Keratinocyte (primary cell): ENCODE measurements around the gene CTPS2. TPM values are rescaled to one million over a fixed set of nuclear protein-coding genes. Genes with fewer than 3 reads are reported as not detected.

Source experiments
- DNase-seq: peaks from one replicate; pipeline ENCODE4 v3.0.0-alpha.2; 2011; ENCODE audit warnings: low read depth, missing footprints, low spot score
- FAIRE-seq: peaks from 2 replicates; lab custom pipeline; 2011; peaks lifted over from hg19 to GRCh38; lab: Jason Lieb, UNC
- H2AFZ ChIP-seq: 2 replicates; pipeline ENCODE4 v1.6.0; 2012; ENCODE audit warnings: low read length, control low read depth, inconsistent platforms; ENCODE audit not compliant: control insufficient read depth
- H3K27ac ChIP-seq: 2 replicates; pipeline ENCODE4 v1.5.1; 2011; ENCODE audit warnings: low read length; ENCODE audit not compliant: control insufficient read depth, insufficient read depth
- H3K27me3 ChIP-seq: 3 replicates; pipeline ENCODE4 v1.6.0; 2011; ENCODE audit warnings: low read length; ENCODE audit not compliant: control insufficient read depth, insufficient read depth; ENCODE audit errors: extremely low read depth
- H3K36me3 ChIP-seq, 2 experiments: 2 replicates in 1 of 2; 3 replicates in 1 of 2; pipeline ENCODE4 v1.5.1; 2011; ENCODE audit warnings: low read length in 2 of 2, mild to moderate bottlenecking in 1 of 2; ENCODE audit not compliant: control insufficient read depth in 2 of 2, insufficient read depth in 2 of 2; ENCODE audit errors: extremely low read depth in 1 of 2
- H3K4me1 ChIP-seq: 3 replicates; pipeline ENCODE4 v1.5.1; 2011; ENCODE audit warnings: low read length; ENCODE audit not compliant: control insufficient read depth, insufficient read depth; ENCODE audit errors: extremely low read depth
- H3K4me2 ChIP-seq: 3 replicates; pipeline ENCODE4 v1.6.0; 2011; ENCODE audit warnings: low read depth, low read length; ENCODE audit not compliant: control insufficient read depth, insufficient read depth; ENCODE audit errors: extremely low read depth
- H3K4me3 ChIP-seq, 3 experiments: fragments of 200-600 bp in 1 of 3; sonication (generic) in 1 of 3; 2 replicates in 2 of 3; 3 replicates in 1 of 3; pipeline ENCODE4 v1.5.1; 2011 to 2016; ENCODE audit warnings: low read length in 3 of 3, mild to moderate bottlenecking in 3 of 3, control low read depth in 2 of 3, inconsistent platforms in 1 of 3, low read depth in 1 of 3, mixed read lengths in 1 of 3, mixed run types in 1 of 3, moderate library complexity in 1 of 3; ENCODE audit not compliant: control insufficient read depth in 2 of 3, insufficient read depth in 2 of 3; ENCODE audit errors: extremely low read depth in 1 of 3
- H3K79me2 ChIP-seq: 2 replicates; pipeline ENCODE4 v1.6.0; 2012; ENCODE audit warnings: low read length; ENCODE audit not compliant: control insufficient read depth, insufficient read depth
- H3K9ac ChIP-seq: 3 replicates; pipeline ENCODE4 v1.6.0; 2011; ENCODE audit warnings: low read length; ENCODE audit not compliant: control insufficient read depth, insufficient read depth; ENCODE audit errors: extremely low read depth
- H3K9me1 ChIP-seq: 3 replicates; pipeline ENCODE4 v1.6.0; 2011; ENCODE audit warnings: low read length; ENCODE audit not compliant: control insufficient read depth, insufficient read depth; ENCODE audit errors: extremely low read depth
- H3K9me3 ChIP-seq: 2 replicates; pipeline ENCODE4 v1.5.1; 2012; ENCODE audit warnings: low read depth, low read length; ENCODE audit not compliant: control insufficient read depth
- H4K20me1 ChIP-seq: 3 replicates; pipeline ENCODE4 v1.6.0; 2011; ENCODE audit warnings: low read length; ENCODE audit not compliant: control insufficient read depth, insufficient read depth; ENCODE audit errors: extremely low read depth
- EZH2 ChIP-seq: IDR thresholded peaks from one replicate; pipeline ENCODE4 v1.6.1; 2012; ENCODE audit warnings: inconsistent platforms, mild to moderate bottlenecking, low read length, moderate library complexity
- dilution Hi-C: fragments of 300-500 bp; cut with MboI; formaldehyde crosslinking; loops from one replicate; pipeline ENCODE4 v1.7.0; 2020; ENCODE audit warnings: low sequenced_read_pairs; ENCODE audit not compliant: extremely low pct_ligation_motif_present
- polyA plus RNA-seq, 5 experiments: library from polyadenylated mRNA; depleted of rRNA in 3 of 5; stranded (reverse) in 3 of 5; stranded (forward) in 1 of 5; unstranded in 1 of 5; fragments of >200 nt; gene quantifications; 1 replicate in 1 of 5; 2 replicates in 3 of 5; 3 replicates in 1 of 5; pipeline versions ENCODE4 v1.2.1 to v1.2.3, GENCODE V29; 2011 to 2012; ENCODE audit warnings: missing spikeins in 2 of 5, low read depth in 1 of 5, low replicate concordance in 1 of 5
- TF ChIP-seq, protein P1 (sequence below), 3 experiments: IDR thresholded peaks in 1 of 3; conservative IDR thresholded peaks in 1 of 3; optimal IDR thresholded peaks in 1 of 3; 2 replicates in 2 of 3; 3 replicates in 1 of 3; pipeline versions ENCODE3 to v1.5.1; 2011; ENCODE audit warnings: low read length in 3 of 3, mild to moderate bottlenecking in 3 of 3, moderate library complexity in 2 of 3, control low read depth in 1 of 3, inconsistent platforms in 1 of 3; ENCODE audit not compliant: insufficient read depth in 2 of 3; ENCODE audit errors: extremely low read depth in 1 of 3

Gene CTPS2
- polyA plus RNA-seq, 1 donor (not counting 4 experiments of a cell fraction or from before 2014, with no cell fraction given), result 12.3 TPM

DNA sequence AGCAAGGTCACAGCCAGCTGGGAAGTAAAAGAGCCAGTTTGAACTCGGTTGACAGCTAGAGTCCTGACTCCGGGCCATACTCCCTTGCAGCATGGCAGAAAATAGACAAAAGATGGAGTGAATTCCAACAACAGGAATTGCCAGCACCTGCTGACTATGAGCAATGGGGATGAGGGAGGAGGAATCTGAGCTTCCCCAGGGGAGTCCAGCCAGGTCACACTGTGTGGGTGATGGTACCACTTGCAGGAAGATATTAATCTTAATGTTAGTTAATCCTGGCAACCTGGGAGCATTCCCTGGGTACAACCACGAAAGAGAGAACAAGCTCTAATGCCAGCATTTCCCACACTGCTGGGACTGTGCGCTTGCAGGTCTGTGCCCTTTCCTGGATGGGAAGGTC is 110.6 kb downstream of the CTPS2 start:
- Histone ChIP-seq H3K4me2 (no peak overlapping the region), H3K27ac (no peak overlapping the region), H2AFZ (no peak overlapping the region), H3K79me2 (no peaks in the 10 kb centered on the region), H4K20me1 (no peaks in the 10 kb centered on the region), H3K27me3 (no peaks in the 10 kb centered on the region), H3K9me1 (no peaks in the 10 kb centered on the region), H3K9ac (no peak overlapping the region), H3K36me3 (no peaks in the 10 kb centered on the region), H3K9me3 (no peaks in the 10 kb centered on the region), H3K4me1 (no peaks in the 10 kb centered on the region), H3K4me3 (no peak overlapping the region)
- no peak for TF ChIP-seq EZH2
- TF ChIP-seq, protein P1, sequence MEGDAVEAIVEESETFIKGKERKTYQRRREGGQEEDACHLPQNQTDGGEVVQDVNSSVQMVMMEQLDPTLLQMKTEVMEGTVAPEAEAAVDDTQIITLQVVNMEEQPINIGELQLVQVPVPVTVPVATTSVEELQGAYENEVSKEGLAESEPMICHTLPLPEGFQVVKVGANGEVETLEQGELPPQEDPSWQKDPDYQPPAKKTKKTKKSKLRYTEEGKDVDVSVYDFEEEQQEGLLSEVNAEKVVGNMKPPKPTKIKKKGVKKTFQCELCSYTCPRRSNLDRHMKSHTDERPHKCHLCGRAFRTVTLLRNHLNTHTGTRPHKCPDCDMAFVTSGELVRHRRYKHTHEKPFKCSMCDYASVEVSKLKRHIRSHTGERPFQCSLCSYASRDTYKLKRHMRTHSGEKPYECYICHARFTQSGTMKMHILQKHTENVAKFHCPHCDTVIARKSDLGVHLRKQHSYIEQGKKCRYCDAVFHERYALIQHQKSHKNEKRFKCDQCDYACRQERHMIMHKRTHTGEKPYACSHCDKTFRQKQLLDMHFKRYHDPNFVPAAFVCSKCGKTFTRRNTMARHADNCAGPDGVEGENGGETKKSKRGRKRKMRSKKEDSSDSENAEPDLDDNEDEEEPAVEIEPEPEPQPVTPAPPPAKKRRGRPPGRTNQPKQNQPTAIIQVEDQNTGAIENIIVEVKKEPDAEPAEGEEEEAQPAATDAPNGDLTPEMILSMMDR (optimal IDR thresholded peaks at IDR 0.05 in 1 of 3, IDR thresholded peaks at IDR 0.05 in 1 of 3, conservative IDR thresholded peaks at IDR 0.05 in 1 of 3; ENCODE audit: extremely low read depth in 1 of 3, insufficient read depth in 2 of 3, low read length in 3 of 3), result no peak
- dilution Hi-C loops, result no loop called here
- no peak for DNase-seq
- no peak for FAIRE-seq

DNA sequence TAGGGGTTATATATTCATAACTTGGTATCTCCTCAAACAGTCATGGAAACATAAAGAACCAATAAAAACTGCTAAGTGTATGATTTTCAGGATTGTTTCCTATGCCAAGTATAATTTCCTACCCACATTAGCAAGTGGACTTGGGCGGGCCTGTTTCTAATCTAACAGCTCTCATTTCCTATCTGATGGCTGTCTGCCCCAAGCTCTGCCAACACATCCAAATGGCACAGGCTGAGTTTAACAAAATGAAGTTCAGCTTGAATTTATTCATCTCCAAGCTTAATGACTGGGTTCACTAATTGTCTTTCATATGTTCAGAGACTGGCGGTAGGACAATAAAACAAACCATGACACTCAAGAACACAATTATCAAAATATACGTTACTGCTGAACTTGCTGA is 118.0 kb downstream of the CTPS2 start:
- no peak overlapping the region for H3K4me2 ChIP-seq
- TF ChIP-seq, protein P1 (optimal IDR thresholded peaks at IDR 0.05 in 1 of 3, IDR thresholded peaks at IDR 0.05 in 1 of 3, conservative IDR thresholded peaks at IDR 0.05 in 1 of 3; ENCODE audit: extremely low read depth in 1 of 3, insufficient read depth in 2 of 3, low read length in 3 of 3), result no peak
- no peak for TF ChIP-seq EZH2
- no peaks in the 10 kb centered on the region for H3K27me3 ChIP-seq
- H3K27ac ChIP-seq, result no peak overlapping the region
- FAIRE-seq (no peak), DNase-seq (no peak)
- peaks cover 3% of the 10 kb centered on the region for H3K9me1 ChIP-seq
- H3K4me1 ChIP-seq, result peaks cover 10% of the 10 kb centered on the region
- H3K9ac ChIP-seq, result no peak overlapping the region
- no peak overlapping the region for H2AFZ ChIP-seq
- no peaks in the 10 kb centered on the region for H3K36me3 ChIP-seq
- H3K79me2 ChIP-seq, result no peaks in the 10 kb centered on the region
- dilution Hi-C loops, result no loop called here
- H3K4me3 ChIP-seq, result no peak overlapping the region
- no peaks in the 10 kb centered on the region for H4K20me1 ChIP-seq
- no peaks in the 10 kb centered on the region for H3K9me3 ChIP-seq
